Measurements from ENCODE around the gene NFIL3. TPM values are rescaled to one million over a fixed set of nuclear protein-coding genes. Genes with fewer than 3 reads are reported as not detected.

NFIL3 gene
- total RNA-seq, 4 donors from 2014 or later, result 36.6 to 167 (median 56.3) TPM

DNA sequence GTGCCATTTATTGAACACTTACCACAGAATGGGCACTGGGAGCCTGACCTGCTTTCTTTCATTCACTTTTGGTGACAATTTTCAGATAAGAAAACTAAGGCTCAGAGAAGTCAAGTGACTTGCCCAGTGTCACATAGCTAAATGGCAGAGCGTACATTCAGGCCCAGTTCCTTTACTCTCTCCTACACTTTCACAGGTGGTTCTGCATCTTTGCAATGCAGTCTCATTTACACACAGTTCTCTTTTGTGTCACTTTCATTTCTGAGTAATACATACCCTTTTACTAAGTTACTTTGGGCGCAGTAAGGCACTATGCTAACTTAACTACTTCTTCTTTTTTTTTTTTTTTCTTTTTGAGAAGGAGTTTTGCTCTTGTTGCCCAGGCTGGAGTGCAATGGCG is 8.3 kb downstream of the NFIL3 start:
- Histone ChIP-seq H3K4me1 (peaks cover 17 to 39% of the 10 kb centered on the region in 2 donors), H3K4me3 (no peak overlapping the region), H3K9me3 (no peaks in the 10 kb centered on the region), H3K27me3 (no peaks in the 10 kb centered on the region), H3K27ac (no peak overlapping the region), H3K36me3 (peaks cover 0 to 1% of the 10 kb centered on the region in 2 donors)
- TF ChIP-seq, protein P1, sequence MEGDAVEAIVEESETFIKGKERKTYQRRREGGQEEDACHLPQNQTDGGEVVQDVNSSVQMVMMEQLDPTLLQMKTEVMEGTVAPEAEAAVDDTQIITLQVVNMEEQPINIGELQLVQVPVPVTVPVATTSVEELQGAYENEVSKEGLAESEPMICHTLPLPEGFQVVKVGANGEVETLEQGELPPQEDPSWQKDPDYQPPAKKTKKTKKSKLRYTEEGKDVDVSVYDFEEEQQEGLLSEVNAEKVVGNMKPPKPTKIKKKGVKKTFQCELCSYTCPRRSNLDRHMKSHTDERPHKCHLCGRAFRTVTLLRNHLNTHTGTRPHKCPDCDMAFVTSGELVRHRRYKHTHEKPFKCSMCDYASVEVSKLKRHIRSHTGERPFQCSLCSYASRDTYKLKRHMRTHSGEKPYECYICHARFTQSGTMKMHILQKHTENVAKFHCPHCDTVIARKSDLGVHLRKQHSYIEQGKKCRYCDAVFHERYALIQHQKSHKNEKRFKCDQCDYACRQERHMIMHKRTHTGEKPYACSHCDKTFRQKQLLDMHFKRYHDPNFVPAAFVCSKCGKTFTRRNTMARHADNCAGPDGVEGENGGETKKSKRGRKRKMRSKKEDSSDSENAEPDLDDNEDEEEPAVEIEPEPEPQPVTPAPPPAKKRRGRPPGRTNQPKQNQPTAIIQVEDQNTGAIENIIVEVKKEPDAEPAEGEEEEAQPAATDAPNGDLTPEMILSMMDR (IDR thresholded peaks at IDR 0.05 in 4 of 5, conservative IDR thresholded peaks at IDR 0.05 in 1 of 5), result no peak
- TF ChIP-seq POLR2A (IDR thresholded peaks at IDR 0.05), result no peak
- ATAC-seq (no peak), DNase-seq (no peak)
- in situ Hi-C loops (cut with MboI; ENCODE audit: low sequenced_read_pairs in 4 of 4), result loop anchor here in 3 of 4 donors (10.0 to 25.0 kb wide), 2 partner anchors 50 to 203 kb away; partner anchors contain the start of gene AUH (in 2 of the 3)
- intact Hi-C loops (cut with DNase I; ENCODE audit: low total_unique reads), result no loop called here

DNA sequence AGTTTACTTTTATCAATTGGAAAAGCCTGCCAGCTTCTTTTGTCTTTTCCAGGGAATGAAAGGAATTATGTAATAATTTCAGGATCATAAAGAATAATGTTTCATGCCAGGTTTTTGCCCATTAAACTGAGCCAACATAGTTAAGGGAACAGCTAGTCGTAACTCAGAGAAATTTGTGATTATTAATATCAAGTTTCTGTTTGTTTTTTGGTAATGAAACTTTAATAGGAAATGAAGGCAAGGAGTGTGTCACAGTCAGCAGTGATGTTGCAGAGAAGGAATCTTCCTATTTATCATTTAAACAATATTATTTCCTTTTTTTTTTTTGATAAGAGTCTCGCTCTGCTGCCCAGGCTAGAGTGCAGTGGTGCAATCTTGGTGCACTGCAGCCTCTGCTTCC is 10.7 kb downstream of the NFIL3 start:
- Histone ChIP-seq H3K36me3 (peaks cover 3 to 23% of the 10 kb centered on the region in 2 donors), H3K4me3 (no peak overlapping the region), H3K27me3 (no peaks in the 10 kb centered on the region), H3K9me3 (no peaks in the 10 kb centered on the region), H3K4me1 (peaks cover 15 to 22% of the 10 kb centered on the region in 2 donors), H3K27ac (no peak overlapping the region)
- no peak for ATAC-seq
- in situ Hi-C loops (cut with MboI; ENCODE audit: low sequenced_read_pairs in 4 of 4) (loop anchor here in 3 of 4 donors (10.0 to 25.0 kb wide), 2 partner anchors 48 to 201 kb away; partner anchors contain the start of gene AUH (in 2 of the 3)), intact Hi-C loops (cut with DNase I; ENCODE audit: low total_unique reads) (no loop called here)
- DNase-seq, result no peak
- TF ChIP-seq POLR2A (IDR thresholded peaks at IDR 0.05), result no peak
- TF ChIP-seq, protein P1 (IDR thresholded peaks at IDR 0.05 in 4 of 5, conservative IDR thresholded peaks at IDR 0.05 in 1 of 5), result no peak

DNA sequence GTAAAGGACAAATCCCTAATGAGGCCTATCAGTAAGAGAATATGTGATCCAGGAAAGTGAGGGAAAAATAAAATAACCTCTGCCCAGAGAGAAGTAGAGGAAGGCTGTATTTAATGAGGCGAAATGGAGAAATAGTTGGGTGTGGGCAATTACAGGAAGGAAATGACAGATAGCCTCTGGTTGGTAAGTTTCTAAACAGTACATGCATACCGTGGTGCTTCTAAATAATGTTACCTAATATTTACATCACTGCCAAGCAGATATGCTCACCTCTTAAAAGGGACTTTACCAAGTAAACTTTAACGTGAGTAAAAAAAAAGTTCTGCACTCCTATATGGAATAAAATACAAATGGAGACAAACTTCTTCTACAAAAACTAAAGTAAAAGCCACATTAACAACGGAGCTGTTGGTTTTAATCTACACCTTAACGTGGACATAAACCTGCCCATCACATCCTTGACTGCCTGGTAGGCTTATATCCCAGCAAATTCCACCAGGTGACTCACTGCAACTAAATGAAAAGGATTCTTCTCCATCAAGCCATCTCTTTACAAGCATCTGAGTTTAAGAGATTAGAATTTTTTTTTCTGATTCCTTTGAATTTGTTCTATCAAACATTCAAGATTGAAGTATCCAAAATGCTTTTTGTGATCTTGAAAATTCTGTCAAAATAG is 12.4 kb downstream of the NFIL3 start:
- TF ChIP-seq POLR2A (IDR thresholded peaks at IDR 0.05), result no peak
- TF ChIP-seq, protein P1 (IDR thresholded peaks at IDR 0.05 in 4 of 5, conservative IDR thresholded peaks at IDR 0.05 in 1 of 5), result no peak
- no peak for DNase-seq
- no peak for ATAC-seq
- intact Hi-C loops (cut with DNase I; ENCODE audit: low total_unique reads), result no loop called here
- no peak overlapping the region for H3K4me3 ChIP-seq
- H3K36me3 ChIP-seq, result peaks cover 3 to 28% of the 10 kb centered on the region in 2 donors
- in situ Hi-C loops (cut with MboI; ENCODE audit: low sequenced_read_pairs in 4 of 4), result loop anchor here in 3 of 4 donors (10.0 to 25.0 kb wide), 2 partner anchors 46 to 199 kb away; partner anchors contain the start of gene AUH (in 2 of the 3)
- no peaks in the 10 kb centered on the region for H3K27me3 ChIP-seq
- peak overlapping the region in 2 of 4 donors; percentile 7 to 19 for H3K27ac ChIP-seq
- H3K4me1 ChIP-seq, result peaks cover 5 to 9% of the 10 kb centered on the region in 2 donors
- no peaks in the 10 kb centered on the region for H3K9me3 ChIP-seq

DNA sequence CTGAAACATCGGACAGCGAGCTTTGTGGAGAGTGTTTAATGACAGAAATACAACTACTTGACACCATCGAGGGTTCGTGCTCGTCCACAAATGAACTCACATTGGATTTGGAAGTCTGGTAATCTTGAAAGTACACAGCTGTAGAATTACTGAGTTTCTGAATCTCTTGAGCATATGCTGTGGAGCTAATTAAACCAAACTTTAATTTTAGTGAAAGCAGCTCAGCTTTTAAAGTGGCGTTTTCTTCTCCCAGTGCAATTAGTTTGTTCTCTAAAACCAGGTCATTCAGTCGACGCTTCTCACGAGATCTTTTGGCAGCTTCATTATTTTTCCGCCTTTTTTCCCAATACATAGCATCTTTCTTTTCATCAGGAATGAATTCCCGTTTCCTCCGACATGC is 13.5 kb downstream of the NFIL3 start:
- Histone ChIP-seq H3K27ac (no peak overlapping the region), H3K9me3 (no peaks in the 10 kb centered on the region), H3K27me3 (no peaks in the 10 kb centered on the region), H3K36me3 (peaks cover 3 to 28% of the 10 kb centered on the region in 2 donors), H3K4me1 (peaks cover 5 to 9% of the 10 kb centered on the region in 2 donors), H3K4me3 (no peak overlapping the region)
- DNase-seq (no peak), ATAC-seq (no peak)
- intact Hi-C loops (cut with DNase I; ENCODE audit: low total_unique reads) (no loop called here), in situ Hi-C loops (cut with MboI; ENCODE audit: low sequenced_read_pairs in 4 of 4) (loop anchor here in 3 of 4 donors (10.0 to 25.0 kb wide), 2 partner anchors 45 to 198 kb away; partner anchors contain the start of gene AUH (in 2 of the 3))
- no peak for TF ChIP-seq POLR2A (IDR thresholded peaks at IDR 0.05)
- TF ChIP-seq, protein P1 (IDR thresholded peaks at IDR 0.05 in 4 of 5, conservative IDR thresholded peaks at IDR 0.05 in 1 of 5), result no peak
